HEK293T (cell line): ENCODE data around the gene C1QTNF1.

Experiments
- CTCF ChIA-PET: fragments of 350-600 bp; formaldehyde crosslinking; extraction: SDS; loops from one replicate; lab custom pipeline; 2021; ENCODE audit warnings: antibody characterized with exemption, inconsistent platforms; lab: Yijun Ruan, JAX
- POLR2A ChIA-PET: fragments of 350-600 bp; formaldehyde crosslinking; extraction: SDS; loops from one replicate; lab custom pipeline; 2020; ENCODE audit warnings: antibody characterized with exemption, inconsistent platforms; lab: Yijun Ruan, JAX
- DNase-seq: peaks from one replicate; pipeline ENCODE4 v3.0.0; 2012; ENCODE audit warnings: mixed read lengths; ENCODE audit errors: extremely low spot score
- ARNT ChIP-seq: fragments of 450-650 bp; IDR thresholded peaks from 2 replicates; pipeline ENCODE4 v1.6.1; 2017; ENCODE audit warnings: mild to moderate bottlenecking
- BHLHE40 ChIP-seq: fragments of 450-650 bp; IDR thresholded peaks from 2 replicates; pipeline ENCODE4 v1.6.1; 2016; ENCODE audit warnings: mild to moderate bottlenecking, moderate library complexity, borderline replicate concordance
- CTBP1 ChIP-seq: fragments of 450-650 bp; IDR thresholded peaks from 2 replicates; pipeline ENCODE4 v1.6.1; 2016; ENCODE audit warnings: borderline replicate concordance
- ELF4 ChIP-seq: fragments of 450-650 bp; IDR thresholded peaks from 2 replicates; pipeline ENCODE4 v1.6.1; 2017; ENCODE audit warnings: antibody characterized with exemption
- FOXA1 ChIP-seq: fragments of 450-650 bp; IDR thresholded peaks from 2 replicates; pipeline ENCODE4 v1.6.1; 2016; ENCODE audit warnings: mild to moderate bottlenecking
- FOXK2 ChIP-seq: fragments of 450-650 bp; IDR thresholded peaks from 2 replicates; pipeline ENCODE4 v1.6.1; 2016; ENCODE audit warnings: mild to moderate bottlenecking
- FOXM1 ChIP-seq: fragments of 450-650 bp; IDR thresholded peaks from 2 replicates; pipeline ENCODE4 v1.6.1; 2017; ENCODE audit warnings: mild to moderate bottlenecking, borderline replicate concordance
- HDGF ChIP-seq: fragments of 450-650 bp; IDR thresholded peaks from 2 replicates; pipeline ENCODE4 v1.6.1; 2017; ENCODE audit warnings: antibody characterized with exemption, borderline replicate concordance
- L3MBTL2 ChIP-seq: fragments of 450-650 bp; conservative IDR thresholded peaks from 2 replicates; pipeline ENCODE4 v1.6.1; 2016; ENCODE audit warnings: mild to moderate bottlenecking
- LEF1 ChIP-seq: fragments of 450-650 bp; IDR thresholded peaks from 2 replicates; pipeline ENCODE4 v1.6.1; 2017; ENCODE audit warnings: mild to moderate bottlenecking, borderline replicate concordance
- NFRKB ChIP-seq: fragments of 450-650 bp; IDR thresholded peaks from 2 replicates; pipeline ENCODE4 v1.6.1; 2016; ENCODE audit warnings: mild to moderate bottlenecking, moderate library complexity
- PKNOX1 ChIP-seq: fragments of 450-650 bp; IDR thresholded peaks from 2 replicates; pipeline ENCODE4 v1.6.1; 2016
- SP1 ChIP-seq: fragments of 450-650 bp; IDR thresholded peaks from 2 replicates; pipeline ENCODE4 v1.6.1; 2017
- SUZ12 ChIP-seq: fragments of 450-650 bp; IDR thresholded peaks from 2 replicates; pipeline ENCODE4 v1.6.1; 2016; ENCODE audit warnings: mild to moderate bottlenecking
- TARDBP ChIP-seq: fragments of 450-650 bp; IDR thresholded peaks from 2 replicates; pipeline ENCODE4 v1.6.1; 2016
- ZNF384 ChIP-seq: fragments of 450-650 bp; IDR thresholded peaks from 2 replicates; pipeline ENCODE4 v1.6.1; 2016

C1QTNF1 gene

DNA sequence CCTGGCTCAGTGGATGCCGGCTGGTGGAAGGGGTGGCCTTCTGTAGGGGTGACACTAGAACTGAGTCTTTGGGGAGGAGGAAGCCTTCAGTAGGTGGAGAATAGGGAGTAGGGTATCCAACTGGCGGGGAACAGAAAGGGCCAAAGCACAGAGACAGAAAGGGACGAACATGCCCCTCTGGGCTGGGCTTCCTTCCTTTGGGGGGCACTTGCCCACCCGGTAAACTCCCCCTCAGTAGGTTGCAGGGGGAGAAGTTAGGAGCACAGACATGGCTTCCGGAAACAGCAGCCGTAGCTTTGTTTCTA is 51.4 kb downstream of the C1QTNF1 start:
- DNase-seq: no peak
- ChIA-PET POLR2A (no interaction called here), CTCF (interaction anchor here (1.4 kb wide), 1 partner anchor 317 kb away, joined by 7 read pairs; no protein-coding TSS in a partner anchor)
- TF ChIP-seq LEF1: no peak
- TF ChIP-seq BHLHE40: no peak
- no peak for TF ChIP-seq ZNF384
- no peak for TF ChIP-seq NFRKB
- no peak for TF ChIP-seq CTBP1
- no peak for TF ChIP-seq FOXK2
- TF ChIP-seq HDGF: no peak
- no peak for TF ChIP-seq SUZ12
- TF ChIP-seq PKNOX1: no peak
- TF ChIP-seq TARDBP: no peak
- TF ChIP-seq FOXM1: no peak
- no peak for TF ChIP-seq SP1
- no peak for TF ChIP-seq L3MBTL2

GRCh38 chr17:79075861-79076406 is 52.0 kb downstream of the C1QTNF1 start:
- TF ChIP-seq ELF4: no peak
- CTCF ChIA-PET: no interaction called here
- POLR2A ChIA-PET: interaction anchor here (1.0 kb wide), 1 partner anchor 31 kb away, joined by 3 read pairs; no protein-coding TSS in a partner anchor
- no peak for DNase-seq

DNA sequence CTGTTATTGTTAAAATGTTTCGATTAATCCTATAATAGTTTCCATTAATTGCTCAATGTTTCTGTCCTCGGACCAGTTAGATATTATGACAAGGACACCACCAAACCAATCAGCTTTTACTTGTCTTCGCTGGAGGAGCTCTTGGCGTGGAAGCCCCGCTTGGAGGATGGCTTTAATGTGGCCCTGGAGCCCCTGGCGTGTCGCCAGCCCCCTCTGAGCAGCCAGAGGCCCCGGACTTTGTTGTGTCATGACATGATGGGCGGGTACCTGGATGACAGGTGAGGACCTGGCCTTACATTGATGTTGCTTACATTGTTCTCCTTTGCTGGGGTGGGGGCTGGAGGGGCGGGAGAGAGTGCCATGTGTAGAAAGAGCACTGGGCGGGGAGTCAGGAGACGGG is 53.6 kb downstream of the C1QTNF1 start:
- no peak for DNase-seq
- CTCF ChIA-PET: no interaction called here
- POLR2A ChIA-PET: no interaction called here
- TF ChIP-seq FOXA1: no peak
- no peak for TF ChIP-seq NFRKB
- no peak for TF ChIP-seq FOXK2
- no peak for TF ChIP-seq SUZ12

DNA sequence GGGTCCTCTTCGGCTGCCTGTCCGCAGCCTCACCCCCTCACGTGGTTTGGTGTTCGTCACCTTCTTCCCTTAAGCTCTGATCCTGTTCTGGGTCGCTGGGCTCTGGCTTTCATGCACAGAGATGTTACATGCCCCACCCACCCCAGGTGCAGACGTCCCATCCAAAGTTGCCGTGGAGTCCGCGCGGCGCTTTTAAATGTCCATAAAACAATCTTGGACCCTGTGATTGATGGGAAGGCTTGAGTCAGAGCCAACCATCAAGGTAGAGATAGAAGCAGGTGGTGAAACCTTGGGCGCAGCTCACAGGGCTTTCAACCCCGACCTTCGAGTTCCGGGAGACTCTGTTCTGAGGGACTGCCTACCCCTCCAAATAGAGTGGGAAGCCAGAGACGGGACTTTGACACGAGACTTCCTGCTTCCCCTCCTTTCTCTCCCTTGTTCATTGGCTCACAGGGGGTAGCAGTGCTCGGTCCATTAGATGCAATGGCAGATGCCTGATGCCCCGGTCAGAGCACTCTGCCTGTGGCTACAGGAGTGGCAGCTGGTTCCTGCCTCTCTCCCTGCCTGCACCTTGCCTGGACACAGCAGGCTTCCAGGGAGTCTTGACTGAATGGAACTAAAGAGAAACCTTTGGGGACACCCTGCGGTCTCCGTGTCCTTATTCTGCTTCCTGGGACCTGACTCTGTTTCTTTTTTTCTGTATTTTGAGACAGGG is 54.7 kb downstream of the C1QTNF1 start:
- TF ChIP-seq SP1 (no peak), TARDBP (no peak), ELF4 (no peak), ZNF384 (no peak), FOXM1 (no peak), SUZ12 (no peak), CTBP1 (no peak), FOXA1 (no peak), ARNT (no peak)
- POLR2A ChIA-PET: no interaction called here
- DNase-seq: no peak
- CTCF ChIA-PET: interaction anchor here (0.6 kb wide), 1 partner anchor 471 kb away, joined by 3 read pairs; no protein-coding TSS in a partner anchor

DNA sequence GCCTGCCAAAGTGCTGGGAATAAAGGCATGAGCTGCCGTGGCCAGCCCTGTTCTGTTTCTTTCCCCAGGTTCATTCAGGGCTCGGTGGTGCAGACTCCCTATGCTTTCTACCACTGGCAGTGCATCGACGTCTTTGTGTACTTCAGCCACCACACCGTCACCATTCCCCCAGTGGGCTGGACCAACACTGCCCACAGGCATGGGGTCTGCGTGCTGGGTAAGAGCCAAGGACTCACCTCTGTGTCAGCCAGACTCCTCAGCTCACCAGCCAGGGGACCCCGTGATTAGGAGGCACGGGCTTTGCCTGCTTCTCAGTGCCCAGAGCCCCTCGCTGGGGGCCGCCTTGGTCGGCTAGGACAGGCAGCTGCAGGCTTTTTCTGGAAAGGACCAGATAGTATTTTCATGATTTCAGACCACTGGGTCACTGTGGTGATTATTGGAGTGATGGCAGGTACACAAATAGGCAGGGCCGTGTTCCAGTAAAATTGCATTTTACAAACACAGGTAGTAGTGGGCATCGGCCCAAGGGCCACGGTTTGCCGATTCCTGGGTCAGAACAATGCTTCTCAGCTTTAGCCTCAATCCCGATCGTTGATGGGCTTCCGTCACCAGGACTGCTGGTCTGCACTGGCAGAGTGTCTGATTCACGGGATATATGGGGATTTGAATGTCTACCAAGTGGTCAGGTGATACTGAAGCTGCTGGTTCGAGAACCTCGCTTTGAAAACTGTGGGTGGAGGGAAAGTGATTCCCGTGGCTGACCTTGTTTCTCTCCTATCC is 55.6 kb downstream of the C1QTNF1 start:
- no peak for TF ChIP-seq PKNOX1
- TF ChIP-seq FOXM1: no peak
- TF ChIP-seq BHLHE40: no peak
- TF ChIP-seq TARDBP: no peak
- no peak for TF ChIP-seq FOXK2
- TF ChIP-seq ZNF384: no peak
- no peak for TF ChIP-seq ARNT
- TF ChIP-seq SUZ12: no peak
- TF ChIP-seq HDGF: no peak
- TF ChIP-seq LEF1: no peak
- no peak for TF ChIP-seq FOXA1
- TF ChIP-seq NFRKB: no peak
- ChIA-PET POLR2A (no interaction called here), CTCF (no interaction called here)
- DNase-seq: no peak

DNA sequence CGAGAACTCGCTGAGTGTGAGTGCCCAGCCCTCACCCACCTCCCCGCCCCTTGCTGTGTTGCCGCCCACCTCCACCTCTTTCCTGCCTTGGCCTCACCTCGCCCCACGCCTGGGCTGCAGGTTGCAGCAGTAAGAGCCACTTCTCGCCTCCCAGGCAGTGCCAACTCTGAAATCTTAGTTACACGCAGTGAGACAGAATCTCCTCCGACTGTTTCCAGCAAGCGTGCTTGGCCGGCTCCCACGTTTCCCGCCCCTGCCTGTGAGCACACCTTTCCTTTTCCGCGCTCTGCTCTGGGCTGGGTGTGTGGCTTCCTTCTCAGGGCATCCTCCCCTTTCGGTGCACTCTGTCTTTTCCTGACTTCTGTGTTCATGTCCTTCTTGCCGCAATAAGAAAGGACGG is 56.4 kb downstream of the C1QTNF1 start:
- CTCF ChIA-PET: no interaction called here
- POLR2A ChIA-PET: no interaction called here
- TF ChIP-seq NFRKB: no peak
- no peak for TF ChIP-seq CTBP1
- TF ChIP-seq L3MBTL2: no peak
- no peak for TF ChIP-seq LEF1
- no peak for TF ChIP-seq SP1
- TF ChIP-seq FOXA1: no peak
- no peak for TF ChIP-seq ELF4
- no peak for TF ChIP-seq FOXK2
- no peak for TF ChIP-seq HDGF
- no peak for TF ChIP-seq SUZ12
- DNase-seq: no peak

DNA sequence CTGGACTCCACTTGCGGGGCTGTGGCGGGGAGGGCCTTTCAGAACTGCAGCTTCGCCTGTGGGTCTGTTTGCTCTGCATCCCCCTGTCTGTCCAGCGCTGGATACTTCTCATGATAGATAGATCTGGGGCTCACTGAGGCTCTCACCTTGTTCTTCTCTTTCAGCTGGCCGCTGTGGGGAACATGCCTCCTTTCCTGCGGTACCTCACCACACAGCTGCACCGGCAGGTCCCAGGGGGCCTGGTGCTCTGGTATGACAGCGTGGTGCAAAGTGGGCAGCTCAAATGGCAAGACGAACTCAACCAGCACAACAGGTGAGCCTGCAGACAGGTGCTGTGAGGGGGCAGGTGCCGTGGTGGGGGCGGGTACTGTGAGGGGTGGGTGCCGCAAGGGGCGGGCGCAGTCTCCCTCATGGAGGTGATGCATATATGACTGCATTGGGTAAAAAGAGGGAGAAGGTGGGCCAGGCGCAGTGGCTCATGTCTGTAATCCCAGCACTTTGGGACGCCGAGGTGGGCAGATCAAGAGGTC is 56.9 kb downstream of the C1QTNF1 start:
- POLR2A ChIA-PET: no interaction called here
- CTCF ChIA-PET: no interaction called here
- no peak for DNase-seq
- TF ChIP-seq SP1 (no peak), CTBP1 (no peak), L3MBTL2 (no peak), ARNT (no peak), ZNF384 (no peak), NFRKB (no peak), PKNOX1 (no peak), FOXM1 (no peak), LEF1 (no peak), FOXK2 (no peak), FOXA1 (no peak), BHLHE40 (no peak), ELF4 (no peak), TARDBP (no peak), SUZ12 (no peak), HDGF (no peak)
